Stimulated activated CD4-positive, alpha-beta T cell treated with anti-CD3 and anti-CD28 coated beads, Interleukin-1b, Interleukin-23, amount 100 ng/mL, for 4 hours (primary cell): Measurements from ENCODE around the gene LIN28A.

ENCODE experiments used
- DNase-seq, 2 donors: peaks; one replicate each; pipeline ENCODE4 v3.0.0-alpha.2; 2020; ENCODE audit warnings: low read depth in 2 of 2

Gene LIN28A

GRCh38 chr1:26434161-26434752 is 23.6 kb downstream of the LIN28A start:
- no peak for DNase-seq

- DNase-seq: no peak
Observed at GRCh38 chr1:26438041-26438440, 27.4 kb downstream of the LIN28A start.

GRCh38 chr1:26440259-26440658 is 29.6 kb downstream of the LIN28A start:
- DNase-seq: no peak

GRCh38 chr1:26449868-26450267 is 39.3 kb downstream of the LIN28A start:
- DNase-seq: no peak

GRCh38 chr1:26450908-26451307 is 40.3 kb downstream of the LIN28A start:
- no peak for DNase-seq

- DNase-seq: no peak
Observed at GRCh38 chr1:26452459-26453183, 42.0 kb downstream of the LIN28A start.

GRCh38 chr1:26459148-26459547 is 48.5 kb downstream of the LIN28A start:
- no peak for DNase-seq

- DNase-seq: no peak
Observed at GRCh38 chr1:26459573-26460031, 49.0 kb downstream of the LIN28A start.

GRCh38 chr1:26468911-26469310 is 58.3 kb downstream of the LIN28A start:
- no peak for DNase-seq

GRCh38 chr1:26469558-26469957 is 58.9 kb downstream of the LIN28A start:
- no peak for DNase-seq

- no peak for DNase-seq
Observed at GRCh38 chr1:26470878-26471497, 60.4 kb downstream of the LIN28A start.

GRCh38 chr1:26471498-26472319 is 61.1 kb downstream of the LIN28A start:
- DNase-seq: peak; percentile 4 to 33

GRCh38 chr1:26472320-26472900 is 61.8 kb downstream of the LIN28A start, which contains the start of gene HMGN2:
TSS of gene HMGN2 (plus strand) at chr1:26472440. CDS start at chr1:26472613, 173 bp downstream.
- DNase-seq: peak; percentile 85 to 87

- DNase-seq: peak; percentile 94 to 96
Observed at GRCh38 chr1:26472901-26473845, 62.6 kb downstream of the LIN28A start.

GRCh38 chr1:26474818-26475217 is 64.2 kb downstream of the LIN28A start:
- DNase-seq: no peak

- no peak for DNase-seq
Observed at GRCh38 chr1:26475989-26476388, 65.4 kb downstream of the LIN28A start.

- DNase-seq: no peak
Observed at GRCh38 chr1:26476958-26477357, 66.3 kb downstream of the LIN28A start.

GRCh38 chr1:26477446-26478152 is 67.0 kb downstream of the LIN28A start:
- no peak for DNase-seq

- no peak for DNase-seq
Observed at GRCh38 chr1:26478159-26478558, 67.5 kb downstream of the LIN28A start.

GRCh38 chr1:26478988-26479387 is 68.4 kb downstream of the LIN28A start:
- no peak for DNase-seq
